BLaER1 treated with 17β-estradiol and CSF1 and Interleukin-3, amounts not matched to agents 10 nM and 100 nM (cell line): ENCODE data around the gene WIPF3.
A peak's percentile ranks its signal among the peaks of the same experiment; 100 is the strongest.

Experiments
- H3K27ac ChIP-seq, 11 experiments: shearing (Covaris generic); formaldehyde crosslinking; 2 replicates each; pipeline ENCODE4 v1.8.1; 2022
- H3K27me3 ChIP-seq, 11 experiments: shearing (Covaris generic); formaldehyde crosslinking; 2 replicates each; pipeline ENCODE4 v1.8.1; 2022
- H3K36me3 ChIP-seq, 11 experiments: shearing (Covaris generic); formaldehyde crosslinking; 2 replicates each; pipeline ENCODE4 v1.8.1; 2022
- H3K4me1 ChIP-seq, 10 experiments: shearing (Covaris generic); formaldehyde crosslinking; 2 replicates each; pipeline ENCODE4 v1.8.1; 2022
- H3K4me2 ChIP-seq, 11 experiments: shearing (Covaris generic); formaldehyde crosslinking; 2 replicates each; pipeline ENCODE4 v1.8.1; 2022
- H3K4me3 ChIP-seq, 10 experiments: shearing (Covaris generic); formaldehyde crosslinking; 2 replicates each; pipeline ENCODE4 v1.8.1; 2022
- H3K9ac ChIP-seq, 11 experiments: shearing (Covaris generic); formaldehyde crosslinking; 2 replicates each; pipeline ENCODE4 v1.8.1; 2022
- H3K9me3 ChIP-seq, 11 experiments: shearing (Covaris generic); formaldehyde crosslinking; replicated peaks in 1 of 11; 2 replicates each; pipeline ENCODE4 v1.8.1; 2022
- H4K20me1 ChIP-seq, 11 experiments: shearing (Covaris generic); formaldehyde crosslinking; 2 replicates each; pipeline ENCODE4 v1.8.1; 2022
- Cebpa-rat ChIP-seq, 11 experiments: shearing (Covaris generic); IDR thresholded peaks; 2 replicates each; pipeline ENCODE4 v1.8.1; 2022

WIPF3 gene

DNA sequence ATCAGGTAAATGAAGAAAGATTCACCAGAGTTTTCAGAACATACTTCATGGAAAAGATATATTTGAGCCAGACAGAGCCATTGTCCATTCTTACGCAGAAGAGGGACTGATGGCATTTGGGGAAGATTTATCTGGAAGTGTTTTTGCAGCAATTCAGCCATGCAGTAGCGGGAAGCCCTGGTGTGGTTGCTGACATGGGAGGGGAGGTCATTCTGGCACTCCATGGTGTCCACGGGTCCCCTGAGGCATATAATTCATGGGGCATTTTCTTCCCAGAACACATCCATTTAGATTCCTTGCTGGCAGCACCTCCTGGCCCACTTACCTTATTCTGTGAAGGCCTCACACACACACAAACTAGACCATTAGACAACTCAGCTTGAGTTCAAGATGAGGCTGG lies 55.6 kb downstream of the WIPF3 start:
- TF ChIP-seq Cebpa-rat (IDR thresholded peaks at IDR 0.05): no peak
- Histone ChIP-seq H3K9me3 (no peaks in the 10 kb centered on the region), H3K27ac (no peak overlapping the region), H3K4me2 (no peak overlapping the region), H3K4me1 (peaks cover 0 to 56% (median 13%) of the 10 kb centered on the region in 10 experiments; a peak in 14 of 20 replicates), H4K20me1 (no peaks in the 10 kb centered on the region), H3K4me3 (no peak overlapping the region), H3K27me3 (no peaks in the 10 kb centered on the region), H3K36me3 (no peaks in the 10 kb centered on the region), H3K9ac (no peak overlapping the region)

DNA sequence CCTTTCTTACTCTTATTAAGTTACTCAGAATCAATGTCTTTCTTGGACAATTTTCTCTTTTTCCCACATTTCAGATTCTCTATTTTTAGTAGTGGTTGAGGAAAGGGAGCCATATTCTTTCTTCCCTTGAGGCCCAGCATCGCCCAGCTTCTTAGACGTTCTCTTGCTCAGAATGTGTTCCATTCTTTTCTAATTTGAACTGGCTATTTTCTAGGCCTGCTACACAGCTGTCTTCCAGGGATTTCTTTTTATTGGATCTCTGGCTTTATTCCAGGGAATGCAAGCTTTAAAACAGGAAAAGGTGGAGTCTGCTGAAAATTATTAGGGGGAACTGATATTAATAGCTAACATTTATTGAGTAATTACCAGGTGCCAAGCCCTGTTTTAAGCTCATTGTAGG lies 58.3 kb downstream of the WIPF3 start:
- Histone ChIP-seq H3K27ac (no peak overlapping the region), H3K27me3 (no peaks in the 10 kb centered on the region), H3K9ac (no peak overlapping the region), H3K36me3 (no peaks in the 10 kb centered on the region), H3K4me2 (no peak overlapping the region), H3K4me3 (no peak overlapping the region), H3K4me1 (peaks cover 0 to 39% (median 12%) of the 10 kb centered on the region in 10 experiments; a peak in 14 of 20 replicates), H4K20me1 (no peaks in the 10 kb centered on the region), H3K9me3 (no peaks in the 10 kb centered on the region)
- no peak for TF ChIP-seq Cebpa-rat (IDR thresholded peaks at IDR 0.05)

DNA sequence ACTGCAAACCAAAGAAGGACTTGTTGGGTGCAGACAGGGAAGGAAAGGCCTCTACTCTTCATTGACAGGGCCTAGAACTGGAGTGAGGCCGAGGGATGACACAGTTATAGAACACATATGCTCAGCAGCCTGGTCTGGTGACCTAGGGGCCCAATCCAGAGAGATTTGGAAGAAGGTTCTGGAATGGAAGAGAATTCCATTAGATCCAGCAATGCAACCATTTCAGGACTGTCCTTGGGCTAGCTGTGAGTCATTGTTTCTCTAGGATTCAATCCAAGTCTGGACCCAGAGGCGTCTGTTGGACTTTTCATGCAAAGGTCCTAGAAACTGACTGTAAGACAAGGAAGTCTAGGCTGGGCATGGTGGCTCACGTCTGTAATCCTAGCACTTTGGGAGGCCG lies 59.2 kb downstream of the WIPF3 start:
- Histone ChIP-seq H4K20me1 (no peaks in the 10 kb centered on the region), H3K4me2 (no peak overlapping the region), H3K36me3 (no peaks in the 10 kb centered on the region), H3K9me3 (no peaks in the 10 kb centered on the region), H3K27ac (no peak overlapping the region), H3K4me3 (no peak overlapping the region), H3K4me1 (peaks cover 0 to 31% (median 10%) of the 10 kb centered on the region in 10 experiments; a peak in 14 of 20 replicates), H3K27me3 (no peaks in the 10 kb centered on the region), H3K9ac (no peak overlapping the region)
- TF ChIP-seq Cebpa-rat (IDR thresholded peaks at IDR 0.05): no peak

DNA sequence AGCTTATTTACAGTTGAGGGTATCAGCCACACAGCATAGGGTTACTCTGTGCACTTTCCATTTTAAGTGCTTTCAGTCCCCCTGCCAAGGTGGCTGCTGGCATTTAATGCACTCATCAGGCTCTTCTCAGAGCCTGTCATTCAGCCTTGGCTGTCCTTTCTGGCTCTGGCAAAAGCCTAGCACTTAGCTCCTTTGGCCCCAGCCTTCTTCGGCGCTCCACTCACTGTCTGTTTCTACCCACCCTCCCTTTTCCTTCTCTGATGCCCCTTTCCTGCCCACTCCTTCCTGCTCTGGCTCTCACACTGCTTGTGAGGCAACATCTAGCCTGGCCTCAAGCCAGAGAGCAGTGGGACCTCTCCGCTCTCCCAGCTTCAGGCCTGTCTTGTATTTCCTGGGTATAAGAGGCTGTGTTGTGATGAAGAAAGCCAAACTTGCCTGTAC lies 60.2 kb downstream of the WIPF3 start:
- H3K4me1 ChIP-seq: peaks cover 0 to 23% (median 10%) of the 10 kb centered on the region in 10 experiments; a peak in 14 of 20 replicates
- TF ChIP-seq Cebpa-rat (IDR thresholded peaks at IDR 0.05): 0 out of 22 replicates have a peak, but pooled peaks of 1 of the 11 experiments have one; percentile 14
- peak overlapping the region in 1 of 11 experiments; percentile 29; a peak in 2 of 22 replicates for H3K27ac ChIP-seq

DNA sequence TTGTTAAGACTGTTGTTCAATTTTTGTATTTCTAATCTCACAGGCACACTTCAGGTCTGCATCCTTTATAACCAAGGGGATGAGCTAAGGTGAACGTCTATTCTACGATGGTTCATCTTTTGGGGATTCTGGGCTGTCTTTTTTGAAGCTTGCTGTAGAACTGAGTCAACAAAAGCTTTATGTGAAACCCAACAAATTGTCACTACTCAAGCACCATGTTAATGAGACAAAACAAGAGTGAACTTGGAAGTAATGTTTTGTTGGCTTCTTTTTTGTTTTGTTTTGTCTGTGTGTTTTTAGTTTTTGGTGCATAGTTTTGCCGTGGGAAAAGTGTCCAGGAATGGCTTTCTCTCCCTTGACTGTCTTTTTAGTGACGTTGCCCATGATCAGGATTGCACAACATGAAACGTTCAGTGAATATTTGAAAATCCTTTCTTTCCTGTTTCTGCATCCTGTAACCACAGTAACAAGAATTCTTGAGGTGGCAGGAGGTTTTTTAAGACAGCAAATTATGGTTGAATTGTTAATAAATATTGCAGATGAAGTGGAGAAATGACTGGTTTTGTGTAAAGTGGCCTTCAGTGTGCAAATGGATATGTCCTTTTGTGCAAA lies 65.6 kb downstream of the WIPF3 start:
- H3K36me3 ChIP-seq: no peaks in the 10 kb centered on the region
- no peak overlapping the region for H3K27ac ChIP-seq
- no peaks in the 10 kb centered on the region for H3K9me3 ChIP-seq
- no peaks in the 10 kb centered on the region for H3K27me3 ChIP-seq
- H3K9ac ChIP-seq: no peak overlapping the region
- no peak overlapping the region for H3K4me3 ChIP-seq
- peak in 1 of 11 experiments; percentile 26; a peak in 1 of 22 replicates for TF ChIP-seq Cebpa-rat (IDR thresholded peaks at IDR 0.05)
- peaks cover 0 to 5% (median 2%) of the 10 kb centered on the region in 10 experiments; a peak in 11 of 20 replicates for H3K4me1 ChIP-seq
- H3K4me2 ChIP-seq: 0 out of 22 replicates have a peak overlapping the region, but pooled peaks of 1 of the 11 experiments have one; percentile 4
- H4K20me1 ChIP-seq: no peaks in the 10 kb centered on the region

More for the DNA sequence above, 60.2 kb downstream of the WIPF3 start:
- no peaks in the 10 kb centered on the region for H4K20me1 ChIP-seq
- peak overlapping the region in 9 of 11 experiments; percentile 6 to 75 (median 35); a peak in 16 of 22 replicates for H3K4me2 ChIP-seq
- H3K9ac ChIP-seq: no peak overlapping the region; a peak in 1 of 22 replicates
- no peaks in the 10 kb centered on the region for H3K36me3 ChIP-seq
- H3K27me3 ChIP-seq: no peaks in the 10 kb centered on the region
- no peaks in the 10 kb centered on the region for H3K9me3 ChIP-seq
- H3K4me3 ChIP-seq: no peak overlapping the region

DNA sequence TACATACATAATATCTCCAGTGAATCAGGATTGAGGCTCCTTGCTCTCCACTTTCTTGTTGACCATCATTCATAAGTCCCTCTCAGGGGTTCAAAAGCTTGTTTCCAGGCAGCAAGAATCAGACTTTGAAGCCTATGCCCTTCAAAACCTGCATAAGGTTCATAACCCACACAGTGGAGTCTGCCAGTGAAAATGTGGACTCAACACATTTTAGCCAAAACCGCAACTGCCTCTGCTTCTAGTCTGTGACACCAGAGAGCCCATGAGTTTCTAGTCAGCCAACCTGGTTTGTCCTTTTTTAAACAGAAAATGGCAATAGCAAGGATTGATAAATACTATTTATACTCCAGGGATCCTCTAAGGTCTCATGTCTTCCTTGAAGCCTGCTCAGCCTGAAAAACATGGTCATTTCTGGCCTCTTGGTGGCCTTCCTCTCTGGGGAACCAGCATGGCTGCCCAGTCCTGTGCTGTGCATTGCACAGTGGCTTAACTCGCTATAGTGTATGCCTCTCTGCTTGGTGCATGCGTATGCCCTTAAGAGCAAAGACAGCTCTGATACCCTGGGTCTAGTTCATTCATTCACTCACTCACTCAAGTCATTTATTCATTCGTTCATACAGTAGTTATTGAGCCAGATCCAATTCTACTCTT lies 67.5 kb downstream of the WIPF3 start:
- Histone ChIP-seq H3K4me3 (no peak overlapping the region), H3K9me3 (no peaks in the 10 kb centered on the region), H3K4me1 (peaks cover 0 to 5% (median 0%) of the 10 kb centered on the region in 10 experiments; a peak in 2 of 20 replicates), H3K27me3 (no peaks in the 10 kb centered on the region), H3K9ac (no peak overlapping the region), H3K36me3 (no peaks in the 10 kb centered on the region), H3K27ac (no peak overlapping the region), H4K20me1 (no peaks in the 10 kb centered on the region), H3K4me2 (no peak overlapping the region)
- no peak for TF ChIP-seq Cebpa-rat (IDR thresholded peaks at IDR 0.05)

DNA sequence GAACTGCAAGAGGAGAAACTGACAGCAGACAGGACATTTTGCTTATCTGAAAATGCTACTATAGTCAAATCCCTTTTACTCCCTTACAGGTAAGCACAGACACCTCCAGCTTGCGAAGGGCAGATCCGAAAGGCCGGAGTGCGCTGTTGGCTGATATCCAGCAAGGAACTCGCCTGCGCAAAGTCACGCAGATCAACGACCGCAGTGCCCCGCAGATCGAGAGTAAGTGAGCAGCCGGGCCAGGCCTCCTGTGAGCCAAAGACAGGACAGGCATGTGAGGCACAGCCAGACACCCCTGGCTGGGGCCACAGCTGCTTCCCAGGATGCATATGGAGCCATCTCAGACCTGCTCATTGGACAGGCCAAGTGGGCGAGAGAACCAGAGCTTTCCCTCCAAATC lies 69.4 kb downstream of the WIPF3 start:
- Histone ChIP-seq H4K20me1 (no peaks in the 10 kb centered on the region), H3K9ac (no peak overlapping the region), H3K9me3 (no peaks in the 10 kb centered on the region), H3K4me2 (no peak overlapping the region), H3K4me3 (no peak overlapping the region), H3K27me3 (no peaks in the 10 kb centered on the region), H3K4me1 (peaks cover 0 to 14% (median 0%) of the 10 kb centered on the region in 10 experiments; a peak in 3 of 20 replicates), H3K27ac (no peak overlapping the region), H3K36me3 (no peaks in the 10 kb centered on the region)
- TF ChIP-seq Cebpa-rat (IDR thresholded peaks at IDR 0.05): no peak

DNA sequence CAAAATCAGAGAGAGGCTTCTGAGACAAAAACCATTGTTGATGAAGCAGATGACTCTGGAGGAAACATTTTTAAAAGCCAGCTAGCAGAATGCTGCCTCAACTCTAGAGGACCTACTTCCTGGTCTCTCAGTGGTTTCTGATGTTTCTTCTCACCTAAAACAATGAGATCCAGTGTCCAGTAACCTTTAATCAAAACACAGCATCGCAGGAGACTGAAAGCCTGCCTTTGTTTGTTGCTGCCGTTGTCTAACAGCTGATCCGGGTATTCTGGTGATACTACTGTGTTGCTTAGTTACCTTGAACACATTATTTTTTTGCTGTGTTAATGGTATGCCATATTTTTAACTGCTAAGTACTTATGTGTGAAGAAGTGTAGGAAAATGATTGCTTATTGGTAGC lies 70.9 kb downstream of the WIPF3 start:
- Histone ChIP-seq H3K36me3 (no peaks in the 10 kb centered on the region), H3K4me1 (peaks cover 0 to 14% (median 0%) of the 10 kb centered on the region in 10 experiments; a peak in 3 of 20 replicates), H3K9ac (no peak overlapping the region), H3K4me3 (no peak overlapping the region), H3K9me3 (no peaks in the 10 kb centered on the region), H3K27me3 (no peaks in the 10 kb centered on the region), H3K27ac (no peak overlapping the region), H3K4me2 (no peak overlapping the region), H4K20me1 (no peaks in the 10 kb centered on the region)
- TF ChIP-seq Cebpa-rat (IDR thresholded peaks at IDR 0.05): no peak

DNA sequence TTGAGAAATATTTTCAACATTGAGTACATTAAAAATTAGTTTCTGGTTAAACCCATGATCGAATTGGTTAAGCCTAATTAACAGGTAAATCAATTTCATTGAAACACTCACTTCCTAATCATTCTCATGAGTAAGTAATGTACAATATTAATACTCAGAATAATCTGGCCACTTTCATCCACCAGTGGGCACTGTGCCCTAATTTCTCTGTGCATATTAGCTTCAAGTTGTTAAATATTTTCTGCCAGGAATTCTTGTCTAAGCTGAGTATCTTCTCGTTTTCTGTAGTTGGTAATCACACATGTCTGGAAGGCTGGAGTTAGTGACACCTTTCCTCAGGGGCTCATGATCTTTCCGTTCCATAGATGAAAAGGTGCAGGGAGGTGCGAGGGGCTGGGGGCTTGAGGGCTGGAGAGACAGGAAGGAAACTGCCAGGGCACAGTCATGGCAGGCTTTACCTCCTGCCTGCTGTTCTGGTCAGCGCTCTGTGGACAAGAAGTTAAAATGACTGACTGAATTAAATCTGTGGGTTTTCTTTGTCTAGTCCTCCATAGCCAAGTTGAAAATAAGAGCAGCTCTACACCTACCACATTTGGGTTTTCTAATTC lies 71.9 kb downstream of the WIPF3 start:
- Histone ChIP-seq H3K36me3 (no peaks in the 10 kb centered on the region), H3K27me3 (peaks cover 0 to 6% (median 3%) of the 10 kb centered on the region in 11 experiments; a peak in 11 of 22 replicates), H3K4me1 (peaks cover 0 to 14% (median 0%) of the 10 kb centered on the region in 10 experiments; a peak in 3 of 20 replicates), H3K9ac (no peak overlapping the region), H4K20me1 (no peaks in the 10 kb centered on the region), H3K9me3 (no peaks in the 10 kb centered on the region), H3K27ac (no peak overlapping the region), H3K4me3 (no peak overlapping the region), H3K4me2 (peak overlapping the region in 1 of 11 experiments; percentile 36; a peak in 1 of 22 replicates)
- TF ChIP-seq Cebpa-rat (IDR thresholded peaks at IDR 0.05): no peak
